ENCODE data around the gene PSEN2. TPM values are rescaled to one million over a fixed set of nuclear protein-coding genes. Genes with fewer than 3 reads are reported as not detected.

Gene PSEN2
- total and polyA plus RNA-seq, 2 of the 8 experiments (the other 6 are each of a cell fraction or from before 2014, with no cell fraction given) = 22.9 to 29.0 TPM

DNA sequence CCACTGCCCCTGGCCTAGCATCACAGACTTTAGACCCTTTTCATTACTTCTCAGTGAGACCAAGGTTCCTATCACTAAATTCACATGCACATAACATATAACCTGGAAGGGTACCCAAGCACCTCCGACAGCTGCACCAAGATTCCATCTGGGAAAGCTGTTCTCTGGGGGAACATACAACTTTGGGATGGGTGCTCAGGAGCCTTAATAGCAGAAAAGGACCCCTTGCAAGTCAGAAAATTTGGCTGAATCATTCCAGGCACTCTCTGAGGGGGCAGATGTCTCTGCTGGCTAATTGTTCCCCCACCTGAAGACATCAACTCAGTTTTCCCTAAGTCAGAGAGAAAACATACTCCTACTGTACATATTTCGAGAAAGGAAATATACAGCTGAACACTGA lies 41.3 kb upstream of the PSEN2 start:
- no peaks in the 10 kb centered on the region for H3K9me3 ChIP-seq (ENCODE audit: insufficient read depth in 2 of 2, low read depth in 1 of 2, low read length in 1 of 2)
- no peaks in the 10 kb centered on the region for H3K79me1 ChIP-seq (ENCODE audit: low read depth, low read length)
- 94% methylated on average over 2 of the region's 2 CpGs; no CpG with 5 or more reads in 1 of the 2 experiments for WGBS, 2 experiments (ENCODE audit: extremely low coverage in 1 of 2, insufficient coverage in 1 of 2, insufficient read length in 1 of 2, insufficient replicate concordance in 2 of 2, low coverage in 1 of 2, low lambda C conversion rate in 2 of 2, missing lambda C conversion rate in 1 of 2)
- no peak overlapping the region for H2BK20ac ChIP-seq (ENCODE audit: low read length)
- no peaks in the 10 kb centered on the region; a peak in 2 of 7 replicates for H3K4me1 ChIP-seq (replicated peaks in 1 of 4; ENCODE audit: control insufficient read depth in 3 of 4, insufficient read depth in 4 of 4, low read length in 3 of 4)
- H3K23me2 ChIP-seq (ENCODE audit: low read depth, low read length) = no peaks in the 10 kb centered on the region
- CTCF ChIA-PET (ENCODE audit: partially characterized antibody) = interaction anchor here (0.7 to 8.6 kb wide), 13 partner anchors 11 to 197 kb away, joined by 3 to 184 read pairs (median 4); no protein-coding TSS in a partner anchor
- no peak overlapping the region for H2AK5ac ChIP-seq (ENCODE audit: low read depth, low read length)
- DNase-seq (ENCODE audit: low read depth in 1 of 2, low spot score in 2 of 2) = no peak
- H3K56ac ChIP-seq (replicated peaks; ENCODE audit: insufficient read length, low read depth, low read length) = no peak overlapping the region
- H2BK15ac ChIP-seq (ENCODE audit: low read length) = no peak overlapping the region
- H4K5ac ChIP-seq (ENCODE audit: insufficient read length, low read depth, low read length) = no peak overlapping the region
- no peak overlapping the region for H2BK12ac ChIP-seq (ENCODE audit: low read depth, low read length)
- H2AFZ ChIP-seq (ENCODE audit: low read length) = no peak overlapping the region
- FAIRE-seq = no peak
- POLR2A ChIA-PET (ENCODE audit: partially characterized antibody) = no interaction called here
- no peak overlapping the region for H4K8ac ChIP-seq (ENCODE audit: extremely low read depth, insufficient read depth, low read length)
- no peaks in the 10 kb centered on the region for H4K20me1 ChIP-seq (replicated peaks in 1 of 2; ENCODE audit: control insufficient read depth in 1 of 2, insufficient read depth in 2 of 2, low read length in 2 of 2)
- no peaks in the 10 kb centered on the region for H3K79me2 ChIP-seq (ENCODE audit: control insufficient read depth in 1 of 2, insufficient read depth in 2 of 2, low read length in 2 of 2)
- H3K27ac ChIP-seq (ENCODE audit: low read depth, low read length) = no peak overlapping the region
- TF ChIP-seq CBX5 (IDR thresholded peaks at IDR 0.05; ENCODE audit: low read depth, low read length) (no peak), NRF1 (IDR thresholded peaks at IDR 0.05; ENCODE audit: low read depth, low read length) (no peak), TCF12 (IDR thresholded peaks at IDR 0.05; ENCODE audit: low read depth, low read length) (no peak), RBBP5 (IDR thresholded peaks at IDR 0.05; ENCODE audit: borderline replicate concordance, low read depth, low read length) (no peak), MAFK (IDR thresholded peaks at IDR 0.05; ENCODE audit: low read depth, low read length) (no peak), YY1 (IDR thresholded peaks at IDR 0.05; ENCODE audit: low read depth, low read length) (no peak), JUN (IDR thresholded peaks at IDR 0.05; ENCODE audit: low read depth, low read length) (no peak), HDAC2 (IDR thresholded peaks at IDR 0.05; ENCODE audit: borderline replicate concordance in 1 of 2, low read depth in 2 of 2, low read length in 2 of 2) (no peak), KDM1A (IDR thresholded peaks at IDR 0.05; ENCODE audit: borderline replicate concordance, low read length) (no peak), BCL11A (IDR thresholded peaks at IDR 0.05; ENCODE audit: low read depth in 2 of 2, low read length in 2 of 2) (no peak), EGR1 (IDR thresholded peaks at IDR 0.05; ENCODE audit: borderline replicate concordance, low read depth, low read length) (no peak), POLR2AphosphoS5 (IDR thresholded peaks at IDR 0.05; ENCODE audit: low read depth, low read length) (no peak), RXRA (IDR thresholded peaks at IDR 0.05; ENCODE audit: insufficient read depth, low read depth, low read length) (no peak)
- TF ChIP-seq, protein P1, sequence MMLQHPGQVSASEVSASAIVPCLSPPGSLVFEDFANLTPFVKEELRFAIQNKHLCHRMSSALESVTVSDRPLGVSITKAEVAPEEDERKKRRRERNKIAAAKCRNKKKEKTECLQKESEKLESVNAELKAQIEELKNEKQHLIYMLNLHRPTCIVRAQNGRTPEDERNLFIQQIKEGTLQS (IDR thresholded peaks at IDR 0.05; ENCODE audit: insufficient read depth, low read depth, low read length) = no peak
- no peak overlapping the region for H3K14ac ChIP-seq (ENCODE audit: insufficient read length)
- no peak overlapping the region for H3K9ac ChIP-seq (replicated peaks in 1 of 4; ENCODE audit: extremely low read depth in 1 of 4, low read depth in 3 of 4, low read length in 3 of 4)
- no peak overlapping the region for H2BK120ac ChIP-seq (replicated peaks; ENCODE audit: low read depth, low read length)
- H3K27me3 ChIP-seq (replicated peaks in 1 of 4; ENCODE audit: control insufficient read depth in 3 of 4, extremely low read depth in 1 of 4, insufficient read depth in 3 of 4, low read length in 3 of 4) = no peaks in the 10 kb centered on the region
- H3K23ac ChIP-seq (ENCODE audit: insufficient read length) = no peak overlapping the region
- no peak overlapping the region for H4K91ac ChIP-seq (replicated peaks; ENCODE audit: insufficient read length, low read length)
- H2BK5ac ChIP-seq (ENCODE audit: low read depth, low read length) = no peak overlapping the region
- no peak overlapping the region for H3K4me2 ChIP-seq (ENCODE audit: insufficient read depth in 1 of 2, low read depth in 2 of 2, low read length in 2 of 2)
- no peak overlapping the region for H3K4ac ChIP-seq (replicated peaks; ENCODE audit: insufficient read length, low read depth, low read length)
- no peak overlapping the region for H3K4me3 ChIP-seq (ENCODE audit: extremely low read depth in 1 of 4, insufficient read depth in 2 of 4, low read depth in 3 of 4, low read length in 4 of 4)
- no peak overlapping the region for H3K18ac ChIP-seq (ENCODE audit: extremely low read depth, low read length)
- no peaks in the 10 kb centered on the region for H3K36me3 ChIP-seq (ENCODE audit: control insufficient read depth in 2 of 4, insufficient read depth in 4 of 4, low read length in 3 of 4)
